ENCODE data around the gene SLC25A10.
"Not testable (repeated sequence)": the region's sequence is repeated elsewhere in the genome, so short reads cannot be mapped to it uniquely, and the experiment has no call there.

The SLC25A10 gene

DNA sequence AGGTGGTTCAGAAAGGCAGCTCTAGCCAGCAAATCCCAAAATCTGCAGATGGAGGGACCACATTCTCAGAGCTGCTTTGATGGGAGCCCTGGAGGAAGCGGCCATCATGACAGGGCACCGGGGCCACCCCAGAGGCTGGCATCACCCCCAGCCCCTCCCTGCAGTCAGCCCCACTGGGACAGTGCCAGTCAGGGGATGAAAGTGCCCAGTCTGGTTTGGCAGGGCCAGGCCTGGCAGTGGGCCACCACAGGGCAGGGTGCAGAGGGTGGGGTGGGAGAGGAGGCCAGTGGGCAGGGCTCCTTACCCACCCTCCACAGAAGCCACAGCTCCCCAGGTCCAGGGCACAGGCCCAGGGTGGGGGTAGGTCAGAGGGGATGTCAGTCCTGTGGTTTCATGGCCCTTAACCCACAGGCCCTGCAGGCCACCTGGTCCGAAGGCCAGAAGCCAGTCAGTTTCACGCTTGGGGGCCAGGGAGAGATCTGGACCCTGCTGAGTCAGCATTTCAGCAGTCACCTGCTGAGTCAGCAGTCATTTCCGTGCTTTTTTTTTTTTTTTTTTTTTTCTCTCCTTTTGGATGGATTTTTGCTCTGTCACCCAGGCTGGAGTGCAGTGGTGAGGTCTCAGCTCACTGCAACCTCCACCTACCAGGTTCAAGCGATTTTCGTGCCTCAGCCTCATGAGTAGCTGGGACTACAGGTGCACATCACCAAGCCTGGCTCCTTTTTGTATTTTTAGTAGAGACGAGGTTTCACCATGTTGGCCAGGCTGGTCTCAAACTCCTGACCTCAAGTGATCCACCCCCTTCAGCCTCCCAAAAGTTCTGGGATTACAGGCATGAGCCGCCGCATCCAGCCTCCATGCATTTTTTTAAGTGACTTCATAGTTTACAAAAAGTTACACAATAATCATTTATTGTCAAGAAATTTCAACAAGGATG, 10.4 kb downstream of the SLC25A10 start:
- DNase-seq: no peak

DNA sequence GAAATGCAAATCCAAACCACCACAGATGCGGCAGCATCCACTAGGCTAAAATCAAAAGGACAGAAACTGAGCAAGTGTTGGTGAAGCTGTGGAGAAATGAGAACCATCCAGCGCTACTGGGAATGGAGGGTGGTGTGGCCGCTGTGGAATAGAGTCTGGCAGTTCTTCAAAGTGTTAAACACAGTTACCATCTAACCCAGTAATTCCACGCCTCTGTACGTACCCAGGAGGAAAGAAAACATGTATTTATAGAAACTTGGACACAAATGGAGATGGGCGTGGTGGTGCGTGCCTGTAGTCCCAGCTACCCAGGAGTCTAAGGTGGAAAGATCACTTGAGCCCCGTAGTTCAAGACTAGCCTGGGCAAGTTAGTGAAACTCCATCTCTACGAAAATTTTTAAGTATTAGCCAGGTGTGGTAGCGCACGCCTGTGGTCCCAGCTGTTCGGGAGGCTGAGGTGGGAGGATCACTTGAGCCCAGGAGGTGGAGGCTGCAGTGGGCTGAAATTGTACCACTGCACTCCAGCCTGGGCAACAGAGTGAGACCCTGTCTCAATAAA, 11.6 kb downstream of the SLC25A10 start:
- no peak for DNase-seq

DNA sequence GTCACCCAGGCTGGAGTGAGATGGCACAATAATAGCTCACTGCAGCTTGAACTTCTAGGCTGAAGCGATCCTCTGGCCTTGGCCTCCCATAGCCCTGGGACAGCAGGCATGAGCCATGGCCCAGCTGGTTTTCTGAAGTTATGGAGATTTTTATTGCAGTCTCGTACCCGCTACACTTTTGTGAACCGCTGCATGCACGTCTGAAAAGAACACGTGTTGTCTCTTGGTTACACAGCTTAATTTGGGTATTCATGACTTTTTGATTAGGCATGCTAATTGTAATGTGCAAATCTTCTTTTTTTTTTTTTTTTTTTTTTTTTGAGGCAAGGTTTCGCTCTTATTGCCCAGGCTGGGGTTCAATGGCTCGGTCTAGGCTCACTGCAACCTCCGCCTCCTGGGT, 13.4 kb downstream of the SLC25A10 start:
- DNase-seq: no peak

DNA sequence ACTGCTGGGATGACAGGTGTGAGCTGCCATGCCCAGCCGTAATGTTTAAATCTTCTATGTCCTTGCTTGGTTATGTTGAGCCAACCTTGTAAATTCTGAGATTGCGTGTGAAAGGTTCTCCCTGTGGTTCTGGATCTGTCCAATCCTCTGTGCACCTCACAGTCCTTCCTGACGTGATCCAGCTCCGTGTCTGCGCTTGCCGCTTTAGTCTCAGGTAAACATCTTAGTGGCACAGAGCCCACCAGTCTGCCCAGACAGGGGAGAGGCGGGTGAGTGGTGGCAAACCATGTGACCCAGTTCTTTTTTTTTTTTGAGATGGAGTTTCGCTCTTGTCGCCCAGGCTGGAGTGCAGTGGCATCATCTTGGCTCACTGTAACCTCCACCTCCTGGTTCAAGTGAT, 13.9 kb downstream of the SLC25A10 start:
- no peak for DNase-seq

DNA sequence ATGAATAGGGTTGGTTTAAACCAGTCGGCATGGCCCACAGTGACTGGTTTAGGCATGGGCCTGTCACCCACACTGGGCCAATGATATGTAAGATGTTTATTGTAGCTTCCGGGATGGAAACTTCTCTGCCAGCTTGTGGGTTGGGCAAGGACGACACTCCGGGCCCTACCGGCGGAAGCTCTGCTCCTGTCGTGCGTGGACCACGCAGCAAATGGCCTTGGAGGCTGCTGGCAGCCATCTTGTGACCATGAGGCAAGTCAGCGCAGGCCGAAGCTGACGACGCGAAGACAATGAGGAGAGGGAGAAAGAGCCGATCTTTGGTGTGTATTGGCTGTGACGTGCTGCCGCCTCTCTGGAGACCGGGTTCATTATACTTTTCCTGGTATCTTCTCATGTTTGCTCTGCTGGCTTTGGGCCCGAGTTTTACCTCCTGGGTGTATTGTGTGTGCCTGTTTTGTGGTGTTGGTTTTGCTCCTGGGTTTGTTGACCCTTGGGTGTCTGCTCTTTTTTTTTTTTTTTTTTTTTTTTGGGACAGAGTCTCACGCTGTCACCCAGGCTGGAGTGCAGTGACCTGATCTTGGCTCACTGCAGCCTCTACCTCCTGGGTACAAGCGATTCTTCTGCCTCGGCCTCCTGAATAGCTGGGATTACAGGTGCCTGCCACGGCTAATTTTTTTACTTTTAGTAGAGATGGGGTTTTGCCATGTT, 15.4 kb downstream of the SLC25A10 start:
- no peak for DNase-seq

DNA sequence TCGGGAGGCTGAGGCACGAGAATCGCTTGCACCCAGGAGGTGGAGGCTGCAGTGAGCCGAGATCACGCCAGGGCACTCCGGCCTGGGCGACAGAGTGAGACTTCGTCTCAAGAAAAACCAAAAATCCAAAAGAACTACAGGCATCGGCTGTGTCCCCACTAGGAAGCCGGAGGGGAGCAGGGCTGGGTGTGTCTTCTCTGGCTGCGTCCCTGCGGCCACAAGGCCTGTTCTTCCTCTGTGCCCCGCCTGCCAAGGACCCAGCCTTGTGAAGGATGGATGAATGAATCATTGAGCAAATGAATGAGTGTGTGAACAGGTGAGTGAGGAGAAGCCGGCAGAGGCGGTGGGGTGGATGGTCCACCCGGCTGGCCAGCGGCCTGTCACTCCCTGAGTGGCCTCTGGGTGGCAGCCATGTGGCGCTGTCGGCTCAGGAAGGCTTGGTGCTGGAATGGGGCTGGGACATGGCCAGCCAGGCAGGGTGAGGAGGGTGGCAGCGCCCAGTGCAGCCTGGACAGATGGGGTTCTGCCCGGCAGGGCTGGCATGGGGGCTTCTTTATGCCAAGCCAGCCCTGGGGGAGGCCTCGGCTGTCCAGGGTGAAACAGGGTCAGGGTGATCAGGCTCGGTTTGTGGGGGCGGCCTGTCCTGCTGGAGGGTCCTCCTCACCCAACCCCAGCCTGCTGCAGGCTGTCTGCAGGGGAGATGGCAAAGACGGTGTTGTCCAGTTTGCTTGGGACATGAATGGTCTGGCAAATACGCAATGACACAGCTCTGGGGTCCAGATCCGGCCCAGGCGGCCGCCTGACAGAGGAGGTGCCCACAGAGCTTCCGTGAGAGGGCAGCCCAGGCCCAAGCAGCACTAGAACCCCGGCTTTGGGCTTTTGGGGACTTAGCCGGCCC, 21.7 kb downstream of the SLC25A10 start:
- peak; percentile 71 for DNase-seq

DNA sequence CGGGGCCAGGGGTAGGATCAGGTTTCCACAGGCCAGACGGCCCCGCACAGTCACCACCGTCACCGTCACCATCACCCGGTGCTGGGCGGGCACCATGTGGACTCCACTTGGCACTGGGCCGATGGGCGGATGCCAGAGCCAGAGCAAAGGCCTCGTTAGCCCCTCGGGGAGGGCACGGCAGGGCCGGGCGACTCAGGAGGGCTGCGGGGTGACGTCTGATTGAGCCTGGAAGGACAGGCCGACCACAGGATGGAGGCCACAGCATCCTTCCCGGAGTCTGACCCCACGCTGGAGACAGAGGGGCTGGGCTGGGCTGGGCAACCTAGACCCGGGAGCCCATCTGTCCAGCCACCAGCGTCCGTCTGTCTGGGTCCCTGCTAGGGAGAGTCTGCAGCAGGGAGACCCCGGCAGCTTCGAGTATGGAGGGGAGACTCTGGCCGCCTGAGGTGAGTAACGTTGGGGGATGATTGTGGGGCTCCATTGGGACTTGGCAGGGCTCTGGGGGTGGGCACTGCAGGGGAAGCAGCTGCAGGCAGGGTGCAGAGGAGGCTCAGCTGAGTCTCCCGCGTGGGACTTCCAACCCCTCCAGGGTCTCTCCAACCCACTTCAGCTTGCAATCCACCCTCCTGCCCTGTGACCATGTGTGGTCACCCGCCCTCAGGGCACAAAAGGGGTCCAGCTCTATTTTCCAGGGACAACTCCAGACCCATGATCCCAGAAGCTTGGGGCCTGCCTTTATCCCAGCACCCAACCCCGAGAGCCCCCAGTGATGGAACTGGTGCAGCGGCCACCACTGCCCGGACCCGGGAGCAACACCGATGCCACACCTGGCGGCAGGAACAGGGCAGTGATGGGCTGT, 22.6 kb downstream of the SLC25A10 start:
- no peak for DNase-seq

DNA sequence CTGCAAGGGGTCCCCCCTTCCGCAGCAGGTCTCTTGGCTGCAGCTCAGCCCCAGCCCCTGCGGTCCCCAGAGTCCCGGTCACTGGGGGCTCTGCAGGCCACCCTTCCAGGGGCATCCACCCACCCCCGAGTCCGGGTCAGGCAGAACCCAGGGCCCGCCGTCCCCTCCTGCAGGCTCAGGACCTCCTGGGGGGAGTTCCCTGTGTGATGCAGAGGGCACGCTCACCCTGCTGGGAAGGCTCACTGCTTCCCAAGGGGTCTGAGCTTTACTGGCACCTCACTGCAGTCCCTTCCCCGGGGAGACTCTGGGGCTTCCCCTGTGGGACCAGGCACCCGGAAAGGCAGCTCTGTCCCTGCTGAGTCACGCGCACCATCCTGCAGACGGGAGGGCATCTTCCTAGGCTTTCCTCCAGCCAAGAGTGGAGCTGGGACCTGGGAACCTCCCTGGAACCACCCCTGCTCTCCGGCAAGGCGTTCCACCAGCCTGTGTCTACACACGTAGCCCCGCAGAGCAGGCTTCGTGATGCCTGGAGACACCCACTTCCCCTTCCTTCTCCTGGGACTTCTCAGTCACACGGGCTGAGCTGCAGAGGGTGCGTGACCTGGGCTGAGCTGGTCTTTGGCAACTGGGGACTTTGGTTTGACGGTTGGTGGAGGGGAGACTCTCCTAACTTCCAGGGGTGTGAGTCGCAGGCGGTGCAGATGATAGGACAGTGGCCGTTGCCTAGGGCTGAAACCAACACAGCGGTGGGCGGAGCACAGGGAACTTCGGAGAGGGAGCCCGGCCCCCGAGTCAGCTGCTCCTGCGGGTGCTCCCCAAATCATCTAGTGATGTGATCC, 23.4 kb downstream of the SLC25A10 start:
- DNase-seq: peak; percentile 53

DNA sequence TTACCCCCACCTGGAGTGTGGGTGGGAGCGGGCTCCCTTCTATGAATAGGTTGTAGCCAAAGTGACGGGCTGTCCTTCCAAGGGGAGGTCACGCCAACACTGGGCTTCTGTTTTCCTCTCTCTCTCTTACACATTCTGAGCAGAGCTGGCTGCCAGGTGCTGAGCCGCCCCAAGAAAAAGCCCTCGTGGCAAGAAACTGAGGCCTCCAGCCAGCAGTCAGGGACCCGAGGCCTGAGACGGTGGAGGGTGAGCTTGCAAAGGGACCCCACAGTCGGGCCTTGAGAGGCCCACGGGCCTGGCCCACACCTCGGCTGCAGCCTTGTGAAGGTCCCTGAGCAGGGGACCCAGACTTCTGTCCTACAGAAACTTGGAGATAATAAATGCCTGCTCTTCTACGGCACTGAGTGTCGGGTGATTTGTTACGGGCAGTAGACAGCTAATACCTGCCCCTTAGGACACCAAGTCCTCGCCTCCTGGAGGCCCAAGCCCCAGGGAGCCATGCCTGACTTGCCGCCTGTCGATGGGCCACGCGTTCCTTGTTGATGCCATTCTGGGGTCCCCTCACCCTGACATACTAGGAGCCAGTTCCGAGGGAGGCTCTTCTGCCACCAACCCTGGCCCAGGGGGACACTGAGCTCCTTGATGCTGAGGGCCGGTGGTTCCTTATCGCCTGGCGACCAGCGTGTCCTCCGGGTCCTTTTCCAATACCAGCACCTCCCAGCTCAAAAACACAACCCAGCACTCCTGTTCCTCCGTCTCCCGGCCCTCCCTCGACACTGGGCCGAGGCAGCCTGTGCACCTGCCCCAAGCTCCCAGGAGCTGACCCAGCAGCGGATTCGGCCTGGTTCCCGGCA, 26.1 kb downstream of the SLC25A10 start:
- no peak for DNase-seq

DNA sequence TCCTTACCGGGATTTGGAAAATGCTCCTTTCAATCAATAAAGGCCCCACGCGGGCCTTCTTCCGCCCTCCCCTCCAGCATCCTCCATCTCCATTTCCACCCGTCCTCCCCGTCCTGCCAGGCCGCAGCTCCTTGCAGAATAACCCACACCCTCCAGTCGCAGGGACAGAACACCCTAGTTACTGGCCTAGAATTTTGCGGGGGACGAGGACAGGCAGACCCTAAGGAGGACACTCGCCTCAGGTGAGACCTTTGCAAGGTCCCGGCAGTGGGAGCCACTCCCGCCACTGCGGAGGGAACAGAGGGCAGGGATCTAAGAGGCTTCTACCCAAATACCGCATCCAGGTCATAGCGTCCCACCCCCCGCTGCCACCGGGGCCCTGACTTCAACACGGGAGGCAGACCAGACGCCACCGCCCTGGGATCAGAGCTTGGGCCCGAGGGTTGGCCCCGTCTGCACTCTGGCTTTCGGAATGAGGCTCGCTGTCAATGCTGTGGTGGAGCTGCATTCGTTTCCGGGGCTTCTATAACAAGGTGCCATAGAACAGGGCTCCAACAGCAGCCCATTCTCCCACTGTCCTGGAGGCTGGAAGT, 26.8 kb downstream of the SLC25A10 start:
- DNase-seq: no peak

DNA sequence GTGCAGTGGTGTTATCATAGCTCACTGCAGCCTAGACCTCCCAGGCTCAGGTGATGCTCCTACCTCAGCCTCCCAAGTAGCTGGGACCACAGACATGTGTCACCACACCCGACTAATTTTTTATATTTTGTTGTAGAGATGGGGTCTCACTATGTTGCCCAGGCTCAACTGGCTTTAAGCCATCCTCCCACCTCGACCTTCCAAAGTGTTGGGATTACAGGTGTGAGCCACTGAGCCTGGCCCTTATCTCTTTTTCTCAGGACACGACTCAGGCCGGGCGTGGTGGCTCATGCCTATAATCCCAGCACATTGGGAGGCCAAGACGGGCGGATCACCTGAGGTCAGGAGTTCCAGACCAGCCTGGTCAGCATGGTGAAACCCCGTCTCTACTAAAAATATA, 27.5 kb downstream of the SLC25A10 start:
- not testable (repeated sequence) for DNase-seq

DNA sequence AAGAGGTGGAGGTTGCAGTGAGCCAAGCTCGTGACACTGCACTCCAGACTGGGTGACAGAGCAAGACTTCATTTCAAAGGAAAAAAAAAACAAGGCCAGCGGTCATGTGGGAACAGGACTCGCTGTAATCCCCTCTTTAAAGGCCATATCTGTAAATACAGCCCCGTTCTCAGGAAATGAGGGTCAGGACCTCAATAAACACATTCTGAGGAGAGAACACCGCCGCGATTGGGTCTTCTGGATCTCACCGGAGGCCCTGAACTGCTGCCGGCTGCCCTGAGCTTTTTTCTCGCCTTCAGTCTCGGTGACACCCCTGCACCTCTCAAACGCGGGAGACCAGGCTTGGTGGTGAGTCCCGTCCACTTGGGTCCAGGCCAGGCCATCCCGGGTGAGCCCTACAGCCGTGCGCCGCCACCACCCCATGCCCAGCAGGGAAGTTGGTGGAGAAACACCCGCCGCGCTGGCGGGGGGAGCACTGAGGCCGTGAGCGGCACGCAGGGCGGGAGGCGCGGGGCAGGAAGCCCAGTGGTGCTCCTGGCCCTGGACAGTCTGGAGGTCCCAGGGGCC, 28.4 kb downstream of the SLC25A10 start:
- DNase-seq: no peak

DNA sequence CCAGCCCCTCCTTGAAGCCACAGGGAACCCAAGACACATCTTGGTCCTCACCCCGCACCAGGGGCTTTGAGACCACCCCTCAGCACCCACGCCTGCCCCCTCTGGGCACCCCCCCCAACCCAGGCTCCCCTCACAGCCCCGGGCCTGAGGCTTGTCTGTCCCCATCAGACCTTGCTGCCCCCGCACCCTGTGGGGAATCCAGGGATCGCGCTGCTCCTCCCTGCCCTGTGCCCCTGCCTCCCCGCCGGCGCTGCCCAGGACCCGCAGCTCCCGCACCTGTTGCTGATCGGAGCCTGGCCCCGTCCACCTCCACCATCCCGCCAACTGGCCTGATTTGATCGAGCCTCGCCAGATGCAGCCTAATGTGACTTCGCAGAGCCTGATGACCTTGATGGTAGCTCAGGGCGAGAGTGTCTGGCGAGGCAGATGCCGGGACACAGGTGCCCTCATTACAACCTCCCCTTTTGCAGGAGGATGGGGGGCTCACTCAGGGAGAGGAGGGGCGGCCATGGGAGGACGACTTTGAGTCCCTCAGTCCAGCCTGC, 29.0 kb downstream of the SLC25A10 start:
- DNase-seq: no peak

DNA sequence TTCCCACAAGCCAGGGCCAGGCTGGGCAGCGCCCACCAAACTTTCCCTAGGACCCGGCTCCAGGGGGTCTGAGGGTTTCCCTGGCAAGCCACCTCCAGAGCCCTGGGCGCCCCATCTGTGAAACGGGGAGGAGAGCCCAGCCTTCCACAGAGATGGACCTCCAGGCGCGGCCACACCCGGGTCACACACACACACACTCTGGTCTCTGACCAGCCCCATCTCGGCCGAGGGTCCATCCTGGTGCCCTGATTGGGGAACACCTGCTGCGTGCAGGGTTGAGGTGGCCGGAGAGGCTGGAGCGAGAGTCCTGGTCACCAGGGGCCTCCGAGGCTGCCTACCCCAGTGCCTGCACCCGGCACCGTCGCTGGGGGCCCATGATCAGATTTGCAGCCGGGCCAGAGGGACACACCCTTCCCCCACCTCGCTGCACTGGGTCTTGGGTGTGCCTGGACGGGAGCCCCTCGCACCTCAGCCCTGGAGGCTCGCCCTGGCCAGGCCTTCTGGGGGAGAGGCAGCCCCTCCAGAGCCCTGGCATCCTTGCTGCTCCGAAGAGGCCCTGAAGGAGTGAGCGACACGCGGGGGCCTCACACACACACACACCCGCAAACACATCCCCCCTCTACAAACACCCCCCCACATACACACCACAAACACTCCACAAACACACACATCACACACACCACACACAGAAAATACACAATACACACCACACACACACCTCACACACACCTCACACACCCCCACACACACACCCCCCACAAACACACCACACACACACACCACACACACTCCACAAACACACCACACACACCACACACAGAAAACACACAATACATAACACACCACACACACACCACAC, 29.7 kb downstream of the SLC25A10 start:
- DNase-seq: no peak

All from fibroblast of skin of scalp (primary cell).